Ishikawa (cell line): ENCODE data around the gene PTPRN2.

Experiments
- EGR1 ChIP-seq: IDR thresholded peaks from 2 replicates; pipeline ENCODE4 v1.6.1; 2012
- EP300 ChIP-seq: IDR thresholded peaks from 2 replicates; pipeline ENCODE4 v1.6.1; 2012; ENCODE audit warnings: borderline replicate concordance
- TCF12 ChIP-seq: IDR thresholded peaks from 2 replicates; pipeline ENCODE4 v1.6.1; 2012; ENCODE audit warnings: low read depth
- TF ChIP-seq, protein P1 (sequence below): IDR thresholded peaks from 2 replicates; pipeline ENCODE4 v1.6.1; 2012
- TF ChIP-seq, protein P2 (sequence below): IDR thresholded peaks from 2 replicates; pipeline ENCODE4 v1.6.1; 2012; ENCODE audit warnings: low read depth, mild to moderate bottlenecking

GRCh38 chr7:158532093-158532627, 55.5 kb downstream of the PTPRN2 start:
- TF ChIP-seq TCF12: no peak
- TF ChIP-seq, protein P1, sequence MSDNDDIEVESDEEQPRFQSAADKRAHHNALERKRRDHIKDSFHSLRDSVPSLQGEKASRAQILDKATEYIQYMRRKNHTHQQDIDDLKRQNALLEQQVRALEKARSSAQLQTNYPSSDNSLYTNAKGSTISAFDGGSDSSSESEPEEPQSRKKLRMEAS: no peak
- TF ChIP-seq, protein P2, sequence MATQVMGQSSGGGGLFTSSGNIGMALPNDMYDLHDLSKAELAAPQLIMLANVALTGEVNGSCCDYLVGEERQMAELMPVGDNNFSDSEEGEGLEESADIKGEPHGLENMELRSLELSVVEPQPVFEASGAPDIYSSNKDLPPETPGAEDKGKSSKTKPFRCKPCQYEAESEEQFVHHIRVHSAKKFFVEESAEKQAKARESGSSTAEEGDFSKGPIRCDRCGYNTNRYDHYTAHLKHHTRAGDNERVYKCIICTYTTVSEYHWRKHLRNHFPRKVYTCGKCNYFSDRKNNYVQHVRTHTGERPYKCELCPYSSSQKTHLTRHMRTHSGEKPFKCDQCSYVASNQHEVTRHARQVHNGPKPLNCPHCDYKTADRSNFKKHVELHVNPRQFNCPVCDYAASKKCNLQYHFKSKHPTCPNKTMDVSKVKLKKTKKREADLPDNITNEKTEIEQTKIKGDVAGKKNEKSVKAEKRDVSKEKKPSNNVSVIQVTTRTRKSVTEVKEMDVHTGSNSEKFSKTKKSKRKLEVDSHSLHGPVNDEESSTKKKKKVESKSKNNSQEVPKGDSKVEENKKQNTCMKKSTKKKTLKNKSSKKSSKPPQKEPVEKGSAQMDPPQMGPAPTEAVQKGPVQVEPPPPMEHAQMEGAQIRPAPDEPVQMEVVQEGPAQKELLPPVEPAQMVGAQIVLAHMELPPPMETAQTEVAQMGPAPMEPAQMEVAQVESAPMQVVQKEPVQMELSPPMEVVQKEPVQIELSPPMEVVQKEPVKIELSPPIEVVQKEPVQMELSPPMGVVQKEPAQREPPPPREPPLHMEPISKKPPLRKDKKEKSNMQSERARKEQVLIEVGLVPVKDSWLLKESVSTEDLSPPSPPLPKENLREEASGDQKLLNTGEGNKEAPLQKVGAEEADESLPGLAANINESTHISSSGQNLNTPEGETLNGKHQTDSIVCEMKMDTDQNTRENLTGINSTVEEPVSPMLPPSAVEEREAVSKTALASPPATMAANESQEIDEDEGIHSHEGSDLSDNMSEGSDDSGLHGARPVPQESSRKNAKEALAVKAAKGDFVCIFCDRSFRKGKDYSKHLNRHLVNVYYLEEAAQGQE: no peak
- TF ChIP-seq EGR1: no peak
- no peak for TF ChIP-seq EP300
